NT2/D1 (cell line): Measurements from ENCODE around the gene PDZRN3.

Experiments used
- YY1 ChIP-seq: IDR thresholded peaks from 2 replicates; pipeline ENCODE4 v1.6.1; 2011; ENCODE audit not compliant: insufficient read length, insufficient read depth
- ZNF274 ChIP-seq: IDR thresholded peaks from 2 replicates; pipeline ENCODE4 v1.6.1; 2011; ENCODE audit warnings: mild to moderate bottlenecking, low read depth, low read length

DNA sequence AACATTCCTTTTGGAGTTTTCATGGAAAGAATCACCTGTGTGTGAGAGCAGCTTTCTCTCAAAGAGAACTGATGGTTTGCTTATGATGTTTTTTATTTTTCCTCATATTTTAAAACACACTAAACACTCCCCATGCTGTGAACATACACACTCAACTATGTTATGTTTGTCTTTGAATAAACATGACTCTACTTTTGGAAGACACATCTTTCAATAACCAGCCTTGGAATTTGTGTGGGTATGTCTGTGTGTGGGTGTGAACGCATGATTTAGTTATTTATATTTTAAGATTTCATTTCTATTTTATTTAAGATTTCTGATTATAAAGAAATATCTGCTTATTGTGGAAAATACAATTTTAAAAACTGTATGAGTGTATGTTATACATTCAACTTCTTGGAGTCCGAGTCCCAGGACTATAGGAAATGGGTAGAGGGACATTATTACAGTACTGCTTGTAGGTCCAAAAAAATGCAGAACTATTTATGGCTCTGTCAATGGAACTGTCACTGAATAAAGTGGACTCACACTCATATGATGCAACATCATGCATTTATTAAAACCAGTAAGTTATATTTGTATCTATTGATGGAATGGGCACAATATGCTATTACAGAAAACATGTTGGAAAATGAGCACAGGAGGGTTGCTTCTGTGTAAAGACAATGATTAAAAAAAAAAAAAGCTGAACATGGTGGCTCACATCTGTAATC, 43.5 kb downstream of the PDZRN3 start:
- TF ChIP-seq YY1 (no peak), ZNF274 (no peak)
